Stimulated activated CD8-positive, alpha-beta memory T cell treated with anti-CD3 and anti-CD28 coated beads, Interleukin-15, amount 100 ng/mL, for 24 hours (primary cell): ENCODE data around the gene PPP1R11.
"Not testable (repeated sequence)": the region's sequence is repeated elsewhere in the genome, so short reads cannot be mapped to it uniquely, and the experiment has no call there.

Source experiments
- DNase-seq: peaks from one replicate; pipeline ENCODE4 v3.0.0-alpha.2; 2020; ENCODE audit warnings: low read depth

PPP1R11 gene, protein sequence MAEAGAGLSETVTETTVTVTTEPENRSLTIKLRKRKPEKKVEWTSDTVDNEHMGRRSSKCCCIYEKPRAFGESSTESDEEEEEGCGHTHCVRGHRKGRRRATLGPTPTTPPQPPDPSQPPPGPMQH

DNA sequence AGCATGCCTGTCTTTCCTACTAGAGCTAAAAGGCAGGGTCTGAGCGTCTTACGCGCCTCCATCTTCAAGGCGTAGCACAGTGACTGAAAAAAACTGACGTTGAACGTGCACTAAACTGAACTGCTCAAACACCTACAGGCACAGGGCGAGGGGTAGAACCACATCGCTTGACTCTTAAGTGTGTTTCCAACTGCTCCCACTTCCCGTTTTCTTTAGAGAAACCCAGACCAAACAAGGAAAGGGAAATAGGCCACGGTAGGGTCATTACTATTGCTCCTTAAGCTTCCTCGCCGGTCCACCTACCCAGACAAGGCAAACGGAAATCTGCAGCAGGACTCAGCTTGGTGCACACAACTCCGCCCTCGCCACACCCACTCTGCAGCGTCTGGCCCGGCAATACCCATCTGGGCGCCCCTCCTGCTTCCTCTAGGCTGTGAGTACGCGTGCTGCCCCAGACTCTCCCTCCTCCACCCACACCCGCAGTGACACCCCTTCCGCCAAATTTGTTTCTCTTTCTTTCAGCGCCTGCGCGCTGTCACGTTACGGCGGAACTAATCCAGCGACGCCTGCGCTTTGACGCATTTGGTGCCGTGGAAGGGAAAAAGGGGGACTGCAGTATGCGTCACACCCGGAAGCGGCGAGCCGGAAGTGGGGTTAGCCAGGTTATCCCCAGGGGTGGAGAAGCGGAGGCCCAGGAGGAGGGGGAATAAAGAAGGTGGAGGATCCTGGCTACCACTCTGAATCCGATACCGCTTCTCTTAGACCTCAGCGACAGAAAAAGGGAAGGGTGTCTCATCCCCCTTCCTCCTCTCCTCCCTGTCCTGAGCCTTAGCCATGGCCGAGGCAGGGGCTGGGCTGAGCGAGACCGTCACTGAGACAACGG lies at the start of gene PPP1R11:
Gene PPP1R11, plus strand, starts transcription at position 622 of the 883 bp plus-strand sequence. Its CDS starts 213 bp downstream, at position 835.
- DNase-seq, result peak; percentile 91

DNA sequence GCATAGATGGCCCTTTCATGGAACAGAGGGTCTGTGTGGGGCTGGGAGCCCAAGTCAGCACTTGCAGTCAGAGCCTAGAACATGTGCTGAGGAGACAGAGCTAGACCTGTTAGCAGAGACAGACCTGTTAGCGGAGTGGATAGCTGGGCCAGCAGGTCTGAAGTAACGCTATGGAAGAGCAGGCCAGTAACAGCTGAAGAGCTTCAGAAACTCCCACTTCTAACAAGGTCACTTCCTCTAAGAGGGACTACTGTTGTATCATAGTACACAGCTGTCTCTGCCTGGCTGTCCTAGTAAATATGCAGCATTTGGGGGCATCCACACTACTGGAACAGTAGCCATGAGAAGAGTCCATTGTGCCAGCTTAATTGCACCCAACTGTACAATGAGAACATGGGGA lies 47.2 kb upstream of the PPP1R11 start:
- no peak for DNase-seq

DNA sequence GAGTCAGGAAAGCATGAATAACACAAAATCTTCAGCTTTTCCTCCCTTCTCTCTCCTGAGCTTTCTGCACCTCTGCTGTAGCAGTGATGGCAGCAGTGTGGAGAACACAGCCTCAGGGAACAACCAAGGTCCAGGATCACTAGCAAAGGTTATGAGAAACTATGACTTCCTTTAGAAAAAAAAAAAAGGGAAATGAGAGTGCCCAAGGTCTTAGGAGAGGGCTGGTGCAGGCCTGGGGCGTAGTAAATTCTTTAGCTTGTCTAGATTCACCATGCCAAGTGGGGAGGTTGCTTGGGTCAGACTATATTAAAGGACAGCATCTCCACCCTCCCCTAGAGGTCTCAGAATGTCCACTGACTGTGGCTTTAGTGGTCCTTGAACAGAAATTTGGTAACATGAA lies 46.4 kb upstream of the PPP1R11 start:
- no peak for DNase-seq

DNA sequence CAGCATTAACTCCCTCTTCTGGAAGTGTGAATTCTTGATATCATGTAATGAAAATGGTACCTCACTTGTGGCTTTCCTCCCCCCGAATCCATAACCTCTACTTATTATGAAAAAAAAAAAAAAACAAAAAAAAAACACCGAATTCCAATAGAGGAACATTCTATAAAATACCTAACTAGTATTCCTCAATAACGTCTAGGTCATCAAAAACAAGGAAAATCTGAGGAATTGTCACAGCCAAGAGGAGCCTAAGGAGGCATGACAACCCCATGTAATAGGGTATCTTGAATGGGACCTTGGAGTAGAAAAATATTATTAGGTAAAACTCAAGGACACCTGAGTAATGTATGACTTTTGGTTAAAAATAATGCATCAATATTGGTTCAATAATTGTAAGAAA lies 44.8 kb upstream of the PPP1R11 start:
- DNase-seq, result no peak

DNA sequence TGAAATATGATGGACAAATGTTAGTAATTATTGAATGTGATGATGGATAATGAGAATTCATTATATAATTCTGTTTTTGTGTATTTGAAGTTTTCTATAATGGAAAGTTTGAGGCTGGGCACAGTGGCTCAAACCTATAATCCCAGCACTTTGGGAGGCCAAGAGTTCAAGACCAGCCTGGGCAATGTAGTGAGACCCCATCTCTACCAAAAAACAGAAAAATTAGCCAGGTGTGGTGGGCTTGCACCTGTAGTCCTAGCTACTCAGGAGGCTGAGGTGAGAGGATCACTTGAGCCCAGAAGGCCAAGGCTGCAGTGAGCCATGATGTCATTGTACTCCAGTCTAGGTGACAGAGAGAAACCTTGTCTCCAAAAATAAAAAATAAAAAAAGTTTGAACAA lies 44.3 kb upstream of the PPP1R11 start:
- DNase-seq, result not testable (repeated sequence)

DNA sequence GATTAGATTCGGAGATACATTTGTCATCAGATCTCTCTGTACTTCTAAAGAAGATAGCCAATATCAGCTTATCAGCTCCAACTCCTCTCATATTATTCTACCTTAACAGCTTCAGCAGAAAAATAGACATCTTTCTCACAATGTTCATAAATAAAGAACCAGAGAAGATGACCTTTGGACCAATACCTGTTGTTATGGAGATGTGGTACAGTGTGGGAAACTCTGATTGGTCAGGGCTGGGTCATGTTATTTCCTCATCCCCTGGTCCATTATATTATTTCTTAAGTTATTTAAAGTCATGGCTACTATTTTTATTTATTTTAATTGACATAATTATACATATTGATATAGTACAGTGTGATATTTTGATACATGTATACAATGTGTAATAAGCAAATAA lies 41.8 kb upstream of the PPP1R11 start:
- DNase-seq, result no peak

DNA sequence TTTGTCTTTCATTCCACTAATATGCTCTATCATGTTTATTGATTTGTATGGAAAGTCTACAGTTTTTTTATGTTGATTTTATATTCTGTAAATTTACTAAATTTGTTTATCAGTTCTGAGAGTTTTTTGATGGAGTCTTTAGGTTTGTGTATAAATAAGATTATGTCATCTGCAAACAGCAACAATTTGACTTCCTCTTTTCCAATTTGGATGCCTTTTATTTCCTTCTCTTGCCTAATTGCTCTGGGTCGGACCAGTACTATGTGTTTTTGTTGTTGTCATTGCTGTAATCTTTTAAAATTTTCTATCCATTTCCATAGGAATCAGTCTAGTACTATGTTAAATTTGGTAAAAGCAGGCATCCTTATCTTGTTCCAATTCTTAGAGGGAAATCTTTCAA lies 37.4 kb upstream of the PPP1R11 start:
- DNase-seq, result no peak

DNA sequence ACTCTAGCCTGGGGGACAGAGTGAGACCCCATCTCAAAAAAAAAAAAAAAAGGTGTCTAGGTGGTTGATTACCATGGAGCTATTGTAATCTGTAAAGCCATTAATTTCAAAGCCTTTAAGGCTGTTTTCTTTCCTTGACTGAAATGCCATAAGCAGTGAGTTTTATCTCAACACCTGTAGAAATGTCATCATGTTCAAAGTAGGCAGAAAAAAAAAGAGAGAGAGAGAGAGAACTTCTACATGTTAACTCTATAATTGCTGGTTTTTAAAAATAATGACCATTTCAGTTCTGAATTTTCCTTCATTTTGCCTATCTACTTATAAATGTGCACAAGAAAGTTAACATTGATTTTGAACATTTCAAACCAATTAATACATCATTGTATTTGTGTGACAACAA lies 35.6 kb upstream of the PPP1R11 start:
- DNase-seq, result no peak

DNA sequence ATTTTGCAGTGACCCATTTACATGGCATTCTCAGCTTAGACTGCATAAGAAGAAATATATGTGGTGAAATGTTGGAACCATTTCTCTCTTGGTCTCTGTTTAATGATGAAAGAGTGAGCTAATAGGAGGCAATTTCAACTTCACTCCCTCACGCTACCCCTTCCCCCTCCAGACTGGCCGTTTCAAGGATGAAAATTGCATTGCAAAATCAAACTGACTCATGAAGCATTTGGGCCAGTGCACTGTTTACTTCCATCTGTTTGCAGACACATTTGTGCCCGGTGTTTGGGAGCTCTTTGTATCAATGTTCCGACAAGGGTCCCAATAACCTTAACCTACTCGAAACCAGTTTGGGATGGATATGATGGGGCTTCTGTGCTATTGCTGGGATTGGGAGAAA lies 33.6 kb upstream of the PPP1R11 start:
- not testable (repeated sequence) for DNase-seq

DNA sequence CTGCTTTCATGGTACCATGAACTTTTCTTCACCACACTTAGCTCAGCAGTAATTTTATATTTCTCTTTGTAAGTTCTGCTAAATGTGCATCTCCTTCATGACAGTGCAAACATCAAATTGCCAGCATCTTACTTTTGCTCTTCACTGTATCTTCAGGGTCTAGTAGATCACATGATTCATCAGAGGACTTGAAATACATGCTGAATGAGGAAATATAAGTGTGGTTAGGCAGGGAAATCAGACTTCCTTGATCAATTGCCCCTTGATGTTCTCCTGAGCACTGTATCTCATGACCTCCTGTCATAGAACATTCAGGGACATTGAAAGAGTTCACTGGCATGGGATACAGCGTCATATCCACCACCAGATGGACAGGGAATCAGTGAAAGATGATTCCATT lies 31.2 kb upstream of the PPP1R11 start:
- DNase-seq, result no peak

DNA sequence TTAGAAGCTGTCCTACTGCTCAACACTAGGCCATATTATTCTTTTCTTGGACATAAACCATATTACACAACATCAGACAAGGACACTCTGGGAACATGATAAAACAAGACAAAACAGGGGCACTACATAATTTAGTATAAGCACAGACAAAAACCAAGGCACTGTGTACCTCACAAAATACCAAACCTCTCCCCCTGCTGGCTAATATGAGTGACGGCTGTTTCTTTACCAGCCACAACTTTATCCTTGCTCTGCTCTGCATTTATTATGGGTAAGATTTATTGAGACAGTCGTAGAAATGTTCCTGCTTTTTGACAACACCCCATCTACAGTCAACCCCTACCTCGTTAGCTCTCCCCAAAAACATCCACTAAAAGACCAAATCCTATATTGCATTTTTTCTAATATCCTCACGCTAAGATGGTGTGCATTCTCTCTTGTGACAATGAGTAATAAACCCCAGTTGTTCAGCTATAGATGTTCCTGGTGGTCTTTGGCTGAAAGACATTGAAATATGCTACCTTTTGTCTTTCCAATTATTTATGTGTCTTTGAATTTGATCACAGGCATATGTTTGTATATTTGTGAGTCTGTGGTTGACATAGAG lies 29.7 kb upstream of the PPP1R11 start:
- DNase-seq, result no peak

DNA sequence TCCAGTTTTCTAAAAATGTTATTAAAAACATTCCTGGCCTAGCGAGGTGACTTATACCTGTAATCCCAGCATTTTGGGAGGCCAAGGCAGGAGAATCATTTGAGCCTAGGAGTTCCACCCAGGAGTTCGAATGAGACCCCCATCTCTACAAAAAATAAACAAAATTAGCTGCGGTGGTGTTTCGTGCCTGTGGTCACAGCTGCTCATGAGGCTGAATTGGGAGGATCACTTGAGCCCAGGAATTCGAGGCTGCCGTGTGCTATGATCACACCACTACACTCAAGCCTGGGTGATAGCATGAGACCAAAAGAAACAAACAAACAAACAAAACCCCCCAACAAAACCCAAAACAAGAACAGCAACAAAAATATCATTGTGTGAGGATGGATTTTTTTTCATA lies 25.8 kb upstream of the PPP1R11 start:
- DNase-seq, result no peak

DNA sequence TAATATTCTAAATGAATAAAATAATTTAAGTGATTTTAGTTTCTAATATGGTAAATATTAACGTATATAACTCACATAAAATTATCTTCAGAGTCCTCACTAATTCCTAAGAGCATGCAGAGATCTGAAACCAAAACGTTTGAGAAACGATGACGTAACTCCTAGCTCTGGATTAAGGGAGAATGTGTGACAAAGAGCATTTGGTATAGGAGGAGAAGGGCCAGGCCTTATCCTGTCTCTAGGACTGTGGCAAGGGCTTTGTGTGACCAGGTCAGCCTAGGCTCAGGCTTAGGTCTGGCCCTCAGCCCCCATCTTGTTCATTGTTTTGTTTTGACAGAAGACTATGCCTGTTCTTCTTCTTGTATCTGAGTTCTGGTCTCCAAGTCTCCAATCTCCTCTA lies 25.2 kb upstream of the PPP1R11 start:
- no peak for DNase-seq

DNA sequence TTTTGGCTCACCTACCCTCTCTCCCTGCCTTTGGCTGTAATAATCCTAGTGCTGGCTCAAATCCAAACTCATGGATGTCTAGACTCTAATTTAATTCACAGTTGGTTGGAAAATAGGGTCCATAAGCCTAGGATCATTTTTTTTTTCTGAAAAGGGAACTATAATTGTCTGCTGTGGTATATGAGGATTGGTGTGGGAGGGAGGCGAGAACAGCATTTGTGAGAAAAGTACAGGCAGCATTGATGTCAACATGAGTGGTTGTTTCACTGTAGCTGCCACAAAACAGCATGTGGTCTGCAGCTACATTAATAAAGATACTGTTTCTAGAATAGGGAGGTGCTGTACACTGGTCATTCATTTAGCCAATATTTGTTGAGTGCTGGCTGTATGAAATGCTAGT lies 24.5 kb upstream of the PPP1R11 start:
- DNase-seq, result no peak

DNA sequence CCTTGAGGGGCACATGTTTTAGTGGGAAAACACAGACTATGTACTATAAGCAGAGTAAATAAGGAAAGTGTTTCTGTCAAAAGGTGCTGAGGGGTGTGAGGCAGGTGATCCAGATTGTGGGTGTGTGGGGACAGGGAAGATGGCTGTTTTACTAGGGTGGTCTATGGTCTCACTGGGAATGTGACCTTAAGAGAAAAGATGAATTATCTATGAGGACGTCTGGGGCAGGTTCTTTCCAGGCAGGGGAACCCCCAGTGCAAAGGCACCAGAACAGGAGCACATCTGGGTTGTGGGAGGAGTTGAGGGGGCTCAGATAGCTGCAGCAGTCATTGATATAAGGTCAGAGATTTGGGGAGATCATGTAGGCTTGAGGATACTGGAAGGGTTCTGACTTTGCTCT lies 24.1 kb upstream of the PPP1R11 start:
- no peak for DNase-seq

DNA sequence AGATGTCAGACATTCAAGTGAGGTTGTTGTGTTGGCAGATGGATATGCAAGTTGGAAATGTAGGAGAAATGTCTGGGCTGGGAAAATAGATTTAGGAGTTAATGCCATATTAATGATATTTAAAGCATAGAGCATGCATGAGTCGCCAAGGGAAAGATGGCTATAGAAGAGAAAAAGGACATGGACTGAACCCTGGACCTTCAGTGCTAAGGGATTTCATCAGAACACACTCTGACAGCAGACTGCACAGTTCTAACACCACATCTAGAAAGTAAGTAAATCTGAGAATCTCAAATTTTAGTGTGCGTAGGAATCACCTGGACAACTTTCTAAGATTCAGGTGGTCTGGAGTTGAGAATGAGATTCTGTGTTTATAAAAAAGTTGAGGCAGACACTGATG lies 23.3 kb upstream of the PPP1R11 start:
- no peak for DNase-seq

DNA sequence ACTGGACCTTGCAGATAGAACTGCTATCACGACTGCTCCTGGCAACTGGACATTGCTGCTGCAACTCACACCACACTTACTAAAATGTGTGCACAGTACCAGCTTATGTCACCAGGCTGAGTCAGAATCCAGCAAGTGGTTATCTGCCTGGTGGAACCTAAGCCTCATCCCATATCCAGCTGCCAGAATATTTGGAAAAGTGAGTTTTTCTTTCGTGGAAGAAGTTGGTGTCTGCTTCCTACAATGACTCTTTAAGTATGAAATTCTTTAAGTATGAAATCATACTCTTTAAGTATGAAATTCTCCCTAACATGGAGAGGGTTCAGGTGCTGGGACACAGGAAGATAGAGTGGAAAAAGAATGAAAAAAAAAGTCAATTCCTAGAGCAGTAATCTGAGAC lies 22.4 kb upstream of the PPP1R11 start:
- DNase-seq, result no peak

DNA sequence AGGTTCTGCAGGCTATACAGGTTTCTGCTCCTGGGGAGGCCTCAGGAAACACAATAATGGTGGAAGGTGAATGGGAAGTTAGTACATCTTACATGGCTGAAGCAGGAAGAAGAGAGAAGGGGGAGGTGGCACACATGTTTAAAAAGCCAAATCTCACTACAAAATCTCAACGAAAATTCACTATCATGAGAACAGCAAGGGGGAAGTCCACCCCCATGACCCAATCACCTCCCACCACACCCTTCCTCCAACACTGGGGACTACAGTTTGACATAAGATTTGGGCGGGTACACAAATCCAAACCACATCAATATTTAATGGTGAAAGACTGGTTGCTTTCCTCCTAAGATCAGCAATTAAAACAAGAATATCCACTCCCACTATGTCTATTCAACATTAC lies 19.8 kb upstream of the PPP1R11 start:
- no peak for DNase-seq

DNA sequence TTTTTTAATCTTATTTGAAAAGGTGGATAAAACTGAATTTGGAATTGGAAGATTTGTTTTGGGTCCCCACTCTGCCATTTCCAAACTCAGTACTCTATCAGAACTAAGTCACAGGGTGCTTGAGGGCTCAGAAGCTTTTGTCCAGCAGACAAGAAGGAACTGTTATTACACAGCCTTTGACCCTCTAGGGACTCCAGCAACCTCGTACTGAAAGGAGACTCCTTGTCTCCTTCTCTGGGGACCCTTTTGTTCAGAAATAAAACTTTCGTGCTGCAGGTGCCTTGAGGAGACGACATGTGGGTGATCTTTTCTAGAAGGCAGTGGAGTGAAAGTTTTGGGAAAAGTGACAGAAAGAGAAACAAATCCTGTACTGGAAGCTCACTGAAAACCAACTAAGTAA lies 13.3 kb upstream of the PPP1R11 start:
- DNase-seq, result no peak

DNA sequence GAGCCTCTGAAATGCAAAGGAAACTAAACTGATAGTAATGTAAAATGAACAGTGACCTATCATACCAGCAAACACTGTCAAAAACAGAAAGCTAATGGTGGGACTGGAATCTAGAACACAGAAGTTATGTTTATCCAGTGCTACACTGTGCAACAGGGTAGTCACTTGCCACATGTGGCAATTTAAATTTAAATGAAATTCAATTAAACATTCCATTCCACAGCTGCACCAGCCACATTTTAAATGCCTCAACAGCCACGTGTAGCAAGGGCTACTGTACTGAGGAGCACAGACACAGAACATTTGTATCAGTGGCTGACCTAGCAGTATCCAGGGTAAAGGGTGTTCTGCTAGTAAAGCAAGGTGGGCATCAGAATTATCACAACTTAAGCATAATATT lies 11.5 kb upstream of the PPP1R11 start:
- no peak for DNase-seq

DNA sequence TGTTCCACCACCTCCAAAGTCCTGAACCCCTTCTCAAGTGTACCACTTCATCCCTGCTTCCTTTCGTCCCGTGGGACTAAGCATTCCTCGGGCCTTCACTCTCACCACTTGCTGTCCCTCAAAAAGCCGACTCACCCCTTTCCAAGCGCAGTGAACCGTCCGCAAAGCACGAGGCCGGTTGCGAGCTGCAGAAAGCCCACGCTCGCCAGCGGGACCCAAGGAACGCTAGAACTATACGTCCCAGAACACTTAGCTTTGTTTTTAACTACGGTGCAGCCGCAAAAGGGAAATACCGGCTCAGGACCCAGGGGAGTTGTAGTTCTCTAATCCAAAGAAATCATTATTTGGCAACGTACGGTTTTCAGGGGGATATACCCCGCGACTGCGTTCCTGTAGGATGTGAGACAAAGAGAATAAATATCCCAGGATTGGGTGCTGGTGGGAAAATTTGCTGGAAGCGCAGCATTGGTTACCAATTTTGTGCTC lies 6.3 kb upstream of the PPP1R11 start:
- no peak for DNase-seq

DNA sequence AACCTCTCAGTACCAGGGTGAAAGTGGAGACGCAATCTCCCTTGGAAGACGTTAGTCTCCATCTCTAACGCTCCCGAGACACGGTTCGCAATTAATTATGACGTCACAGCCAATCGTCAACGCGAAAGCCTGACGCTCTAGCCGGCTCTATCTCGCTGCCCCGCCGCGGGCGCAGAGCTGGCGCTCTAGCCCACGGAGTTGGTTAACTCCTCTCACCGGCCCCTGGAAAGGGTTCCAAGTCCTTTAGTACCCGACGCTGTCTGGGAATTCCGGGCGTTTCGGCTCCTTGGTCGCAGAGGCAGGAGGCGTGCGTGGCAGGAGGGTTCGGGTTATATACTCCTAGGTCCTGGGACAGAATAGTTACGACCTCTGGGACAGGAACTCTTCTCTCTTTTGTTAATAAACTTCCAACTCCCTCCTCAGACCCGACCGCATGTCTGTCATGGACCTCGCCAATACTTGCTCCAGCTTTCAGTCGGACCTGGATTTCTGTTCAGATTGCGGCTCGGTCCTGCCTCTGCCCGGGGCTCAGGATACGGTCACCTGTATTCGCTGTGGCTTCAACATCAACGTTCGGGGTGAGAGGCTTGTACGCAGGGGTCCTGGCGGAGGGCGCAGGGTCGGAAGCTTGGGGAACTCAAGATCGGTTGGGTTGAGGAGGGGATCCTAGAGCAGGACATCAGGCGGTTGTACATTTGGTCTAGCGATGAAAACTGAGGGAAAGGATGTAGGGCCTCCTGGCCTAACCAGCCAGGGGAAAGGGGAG lies 5.7 kb upstream of the PPP1R11 start, which contains the start of gene POLR1H:
Gene POLR1H, plus strand, starts transcription at position 174 of the 766 bp plus-strand sequence. Its CDS starts 260 bp downstream, at position 434.
- peak; percentile 59 for DNase-seq
